Lung (tissue), 12 donors: ENCODE results near the gene NOP58. TPM values are rescaled to one million over a fixed set of nuclear protein-coding genes. Genes with fewer than 3 reads are reported as not detected.
A peak's percentile ranks its signal among the peaks of the same experiment; 100 is the strongest.

Experiments used
- ATAC-seq: fragments of 200-7000 bp; cut with Tn5 transposase; one replicate; pipeline ENCODE4 v1.9.1; 2020; ENCODE audit warnings: moderate number of reproducible peaks; ENCODE audit not compliant: insufficient read depth, low FRiP score
- DNase-seq, 3 donors: peaks; one replicate each; pipeline ENCODE4 v3.0.0-alpha.2; 2013 to 2017
- H3K27ac ChIP-seq, 2 donors: one replicate each; pipeline ENCODE4 v1.5.1; 2013; ENCODE audit warnings: mild to moderate bottlenecking in 2 of 2, moderate library complexity in 2 of 2, control low read depth in 1 of 2, inconsistent platforms in 1 of 2, low read depth in 1 of 2, low read length in 1 of 2
- H3K27me3 ChIP-seq, 3 donors: one replicate each; pipeline ENCODE4 v1.5.1; 2013; ENCODE audit warnings: low read length in 2 of 3; ENCODE audit not compliant: control insufficient read depth in 3 of 3, insufficient read depth in 3 of 3
- H3K36me3 ChIP-seq, 4 donors: one replicate each; pipeline ENCODE4 v1.5.1; 2013; ENCODE audit warnings: low read length in 4 of 4, mild to moderate bottlenecking in 1 of 4, moderate library complexity in 1 of 4; ENCODE audit not compliant: control insufficient read depth in 4 of 4, insufficient read depth in 4 of 4
- H3K4me1 ChIP-seq, 5 donors: one replicate each; pipeline ENCODE4 v1.5.1; 2013; ENCODE audit warnings: low read length in 5 of 5, mild to moderate bottlenecking in 2 of 5, moderate library complexity in 1 of 5; ENCODE audit not compliant: control insufficient read depth in 5 of 5, insufficient read depth in 5 of 5
- H3K4me3 ChIP-seq: one replicate; pipeline ENCODE4 v1.5.1; 2013; ENCODE audit warnings: mild to moderate bottlenecking, control low read depth, moderate library complexity
- H3K9ac ChIP-seq, 2 donors: one replicate each; pipeline ENCODE4 v1.5.1; 2013; ENCODE audit warnings: low read length in 2 of 2, control low read depth in 1 of 2; ENCODE audit not compliant: insufficient read depth in 1 of 2
- H3K9me3 ChIP-seq, 4 donors: one replicate each; pipeline ENCODE4 v1.5.1; 2013; ENCODE audit warnings: low read length in 3 of 4, mild to moderate bottlenecking in 1 of 4, moderate library complexity in 1 of 4; ENCODE audit not compliant: control insufficient read depth in 4 of 4, insufficient read depth in 3 of 4
- WGBS, 2 donors: extraction: QIAGEN DNeasy Blood & Tissue Kit; methylation state at CpG; one replicate each; pipeline ENCODE4 v1.1.7; 2013; 5-methylcytosine and 5-hydroxymethylcytosine counted together
- polyA plus RNA-seq, 2 donors: library from polyadenylated mRNA; stranded (reverse); fragments of 200-250 nt; gene quantifications; one replicate each; pipeline ENCODE4 v1.2.1, GENCODE V29; 2013
- total RNA-seq, 2 donors: library from RNA; depleted of rRNA in 1 of 2; stranded (reverse); fragments of >200 nt in 1 of 2; gene quantifications; one replicate each; pipeline ENCODE4 v1.2.1, GENCODE V29; 2014 to 2021
- TF ChIP-seq, protein P1 (sequence below): IDR thresholded peaks from 2 replicates; pipeline ENCODE4 v1.5.1; 2012; ENCODE audit warnings: mild to moderate bottlenecking; ENCODE audit errors: control extremely low read depth, extremely low read depth
- donor health status: control.
- donor health status: control.
- donor health status: Bipolar disorder and iron deficiency.
- donor health status: healthy.
- donor health status: DM: yes; HTN: yes; CAD: no.

Gene NOP58
- total and polyA plus RNA-seq, 4 donors: 48.1 to 113 (median 68.0) TPM

DNA sequence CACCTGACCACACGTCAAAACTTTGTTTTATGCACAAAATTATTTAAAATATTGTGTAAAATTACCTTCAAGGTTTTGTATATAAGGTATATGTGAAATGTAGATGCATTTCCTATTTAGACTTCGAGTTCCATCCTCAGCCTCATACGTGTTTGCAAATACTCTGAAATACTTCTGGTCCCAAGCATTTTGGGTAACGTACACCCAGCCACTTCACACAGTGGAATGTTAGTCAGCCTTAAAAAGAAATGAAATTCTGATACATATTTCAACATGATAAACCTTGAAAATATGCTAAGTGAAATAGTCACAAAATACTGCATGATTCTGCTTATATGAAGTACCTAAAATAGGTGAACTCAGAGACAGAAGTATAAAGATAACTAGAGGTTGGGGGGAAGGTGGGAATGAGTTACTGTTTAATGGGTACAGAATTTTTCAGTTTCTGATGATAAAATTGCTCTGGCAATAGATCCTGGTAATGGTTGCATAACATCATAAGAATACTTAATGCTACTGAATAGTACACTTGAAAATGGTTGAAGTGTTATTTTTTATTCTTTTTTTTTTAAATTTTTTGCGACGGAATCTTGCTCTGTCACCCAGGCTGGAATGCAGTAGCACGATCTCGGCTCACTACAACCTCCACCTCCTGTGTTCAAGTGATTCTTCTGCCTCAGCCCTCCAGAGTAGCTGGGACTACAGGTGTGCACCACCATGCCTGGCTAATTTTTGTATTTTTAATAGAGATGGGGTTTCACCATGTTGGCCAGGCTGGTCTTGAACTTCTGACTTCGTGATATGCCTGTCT, 24.0 kb downstream of the NOP58 start:
- Histone ChIP-seq H3K4me1 (peaks cover 0 to 6% (median 0%) of the 10 kb centered on the region in 5 donors), H3K27me3 (no peaks in the 10 kb centered on the region), H3K4me3 (no peak overlapping the region), H3K36me3 (peaks cover 23 to 52% (median 42%) of the 10 kb centered on the region in 4 donors), H3K27ac (no peak overlapping the region), H3K9ac (no peak overlapping the region), H3K9me3 (no peaks in the 10 kb centered on the region)
- TF ChIP-seq, protein P1, sequence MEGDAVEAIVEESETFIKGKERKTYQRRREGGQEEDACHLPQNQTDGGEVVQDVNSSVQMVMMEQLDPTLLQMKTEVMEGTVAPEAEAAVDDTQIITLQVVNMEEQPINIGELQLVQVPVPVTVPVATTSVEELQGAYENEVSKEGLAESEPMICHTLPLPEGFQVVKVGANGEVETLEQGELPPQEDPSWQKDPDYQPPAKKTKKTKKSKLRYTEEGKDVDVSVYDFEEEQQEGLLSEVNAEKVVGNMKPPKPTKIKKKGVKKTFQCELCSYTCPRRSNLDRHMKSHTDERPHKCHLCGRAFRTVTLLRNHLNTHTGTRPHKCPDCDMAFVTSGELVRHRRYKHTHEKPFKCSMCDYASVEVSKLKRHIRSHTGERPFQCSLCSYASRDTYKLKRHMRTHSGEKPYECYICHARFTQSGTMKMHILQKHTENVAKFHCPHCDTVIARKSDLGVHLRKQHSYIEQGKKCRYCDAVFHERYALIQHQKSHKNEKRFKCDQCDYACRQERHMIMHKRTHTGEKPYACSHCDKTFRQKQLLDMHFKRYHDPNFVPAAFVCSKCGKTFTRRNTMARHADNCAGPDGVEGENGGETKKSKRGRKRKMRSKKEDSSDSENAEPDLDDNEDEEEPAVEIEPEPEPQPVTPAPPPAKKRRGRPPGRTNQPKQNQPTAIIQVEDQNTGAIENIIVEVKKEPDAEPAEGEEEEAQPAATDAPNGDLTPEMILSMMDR: no peak
- 68 to 83% methylated on average over 9 of the region's 9 CpGs for WGBS, 2 donors
- DNase-seq: no peak
- ATAC-seq: peak; percentile 61

DNA sequence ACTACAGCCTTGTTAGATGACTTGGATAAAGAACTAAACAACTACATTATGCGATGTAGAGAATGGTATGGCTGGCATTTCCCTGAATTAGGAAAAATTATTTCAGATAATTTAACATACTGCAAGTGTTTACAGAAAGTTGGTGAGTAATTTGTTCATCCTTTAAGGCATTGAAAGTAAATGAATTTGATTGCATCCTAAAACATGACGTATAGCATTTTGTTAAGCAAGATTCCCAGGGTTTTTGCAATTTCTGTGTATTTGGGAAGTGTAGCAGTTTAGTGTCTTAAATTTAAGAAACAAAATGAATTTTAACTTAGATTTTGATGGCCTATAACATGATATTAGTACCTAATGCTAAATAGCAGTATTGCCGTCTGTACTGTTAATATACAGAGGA, 24.8 kb downstream of the NOP58 start:
- peaks cover 19 to 46% (median 38%) of the 10 kb centered on the region in 4 donors for H3K36me3 ChIP-seq
- TF ChIP-seq, protein P1: no peak
- no peaks in the 10 kb centered on the region for H3K9me3 ChIP-seq
- no peak overlapping the region for H3K4me3 ChIP-seq
- H3K27me3 ChIP-seq: no peaks in the 10 kb centered on the region
- no peak overlapping the region for H3K27ac ChIP-seq
- WGBS, 2 donors: 76 to 78% methylated on average over 3 of the region's 3 CpGs
- H3K9ac ChIP-seq: no peak overlapping the region
- H3K4me1 ChIP-seq: peaks cover 0 to 6% (median 0%) of the 10 kb centered on the region in 5 donors
- ATAC-seq (no peak), DNase-seq (no peak)

DNA sequence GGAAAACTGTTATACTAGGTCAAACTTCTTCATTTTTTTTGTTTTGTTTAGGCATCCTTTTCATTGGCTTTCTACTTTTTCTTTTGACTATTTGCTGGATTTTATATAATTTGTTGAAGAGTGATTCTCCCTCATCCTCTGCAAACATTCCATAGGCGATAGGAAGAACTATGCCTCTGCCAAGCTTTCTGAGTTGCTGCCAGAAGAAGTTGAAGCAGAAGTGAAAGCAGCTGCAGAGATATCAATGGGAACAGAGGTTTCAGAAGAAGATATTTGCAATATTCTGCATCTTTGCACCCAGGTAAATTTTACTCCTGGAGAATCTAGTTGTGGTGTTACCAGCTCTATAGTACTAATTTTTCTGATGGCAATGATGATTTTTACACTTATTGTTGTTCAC, 25.4 kb downstream of the NOP58 start:
- Histone ChIP-seq H3K4me1 (peaks cover 0 to 6% (median 0%) of the 10 kb centered on the region in 5 donors), H3K4me3 (no peak overlapping the region), H3K9ac (no peak overlapping the region), H3K36me3 (peaks cover 18 to 47% (median 39%) of the 10 kb centered on the region in 4 donors), H3K27ac (no peak overlapping the region), H3K27me3 (no peaks in the 10 kb centered on the region), H3K9me3 (no peaks in the 10 kb centered on the region)
- ATAC-seq (no peak), DNase-seq (peak; percentile 27 to 62 (median 45))
- 66 to 82% methylated on average over 1 of the region's 1 CpG for WGBS, 2 donors
- TF ChIP-seq, protein P1: no peak
